ENCODE data around the gene ATXN1. TPM values are rescaled to one million over a fixed set of nuclear protein-coding genes. Genes with fewer than 3 reads are reported as not detected.

The ATXN1 gene
- total RNA-seq, 1 donor from 2014 or later = 18.4 TPM

GRCh38 chr6:16729183-16729691, 32.0 kb downstream of the ATXN1 start:
- peak; percentile 69 for DNase-seq (ENCODE audit: low read depth)

GRCh38 chr6:16728513-16729182, 32.6 kb downstream of the ATXN1 start:
- Histone ChIP-seq H3K27me3 (ENCODE audit: control insufficient read depth, insufficient read depth, low read length) (no peaks in the 10 kb centered on the region), H3K36me3 (ENCODE audit: control insufficient read depth, insufficient read depth, low read length) (peaks cover 2% of the 10 kb centered on the region), H3K4me3 (ENCODE audit: low read depth, low read length) (no peak overlapping the region)
- TF ChIP-seq CTCF (IDR thresholded peaks at IDR 0.05; ENCODE audit: insufficient read depth, low read length, severe bottlenecking) = no peak
- DNase-seq (ENCODE audit: low read depth) (no peak), FAIRE-seq (no peak)

More at GRCh38 chr6:16729183-16729691, 32.0 kb downstream of the ATXN1 start:
- no peak overlapping the region for H3K4me3 ChIP-seq (ENCODE audit: low read depth, low read length)
- no peaks in the 10 kb centered on the region for H3K27me3 ChIP-seq (ENCODE audit: control insufficient read depth, insufficient read depth, low read length)
- no peak for TF ChIP-seq CTCF (IDR thresholded peaks at IDR 0.05; ENCODE audit: insufficient read depth, low read length, severe bottlenecking)
- FAIRE-seq = no peak
- H3K36me3 ChIP-seq (ENCODE audit: control insufficient read depth, insufficient read depth, low read length) = peaks cover 2% of the 10 kb centered on the region

GRCh38 chr6:16727996-16728395, 33.3 kb downstream of the ATXN1 start:
- no peak for FAIRE-seq
- Histone ChIP-seq H3K36me3 (ENCODE audit: control insufficient read depth, insufficient read depth, low read length) (peaks cover 2% of the 10 kb centered on the region), H3K27me3 (ENCODE audit: control insufficient read depth, insufficient read depth, low read length) (no peaks in the 10 kb centered on the region), H3K4me3 (ENCODE audit: low read depth, low read length) (no peak overlapping the region)
- TF ChIP-seq CTCF (IDR thresholded peaks at IDR 0.05; ENCODE audit: insufficient read depth, low read length, severe bottlenecking) = no peak
- no peak for DNase-seq (ENCODE audit: low read depth)

GRCh38 chr6:16725145-16725864, 36.0 kb downstream of the ATXN1 start:
- DNase-seq (ENCODE audit: low read depth) (peak; percentile 82), FAIRE-seq (no peak)
- H3K4me3 ChIP-seq (ENCODE audit: low read depth, low read length) = no peak overlapping the region

GRCh38 chr6:16723826-16724225, 37.4 kb downstream of the ATXN1 start:
- H3K4me3 ChIP-seq (ENCODE audit: low read depth, low read length) = no peak overlapping the region
- no peak for FAIRE-seq
- TF ChIP-seq CTCF (IDR thresholded peaks at IDR 0.05; ENCODE audit: insufficient read depth, low read length, severe bottlenecking) = no peak

More at GRCh38 chr6:16725145-16725864, 36.0 kb downstream of the ATXN1 start:
- TF ChIP-seq CTCF (IDR thresholded peaks at IDR 0.05; ENCODE audit: insufficient read depth, low read length, severe bottlenecking) = no peak
- peaks cover 2% of the 10 kb centered on the region for H3K36me3 ChIP-seq (ENCODE audit: control insufficient read depth, insufficient read depth, low read length)
- H3K27me3 ChIP-seq (ENCODE audit: control insufficient read depth, insufficient read depth, low read length) = no peaks in the 10 kb centered on the region

More at GRCh38 chr6:16723826-16724225, 37.4 kb downstream of the ATXN1 start:
- H3K27me3 ChIP-seq (ENCODE audit: control insufficient read depth, insufficient read depth, low read length) = no peaks in the 10 kb centered on the region
- peak; percentile 96 for DNase-seq (ENCODE audit: low read depth)
- peaks cover 2% of the 10 kb centered on the region for H3K36me3 ChIP-seq (ENCODE audit: control insufficient read depth, insufficient read depth, low read length)
